IPS DF 6.9 (cell line): ENCODE measurements around the gene DNAI1.

Source experiments
- DNase-seq: peaks from one replicate; pipeline ENCODE4 v3.0.0-alpha.2; 2013; ENCODE audit warnings: low read depth, low spot score
- H3K27ac ChIP-seq: one replicate; pipeline ENCODE4 v1.5.1; 2013; ENCODE audit warnings: low read length, control low read depth
- H3K27me3 ChIP-seq: 2 replicates; pipeline ENCODE4 v1.6.1; 2013; ENCODE audit warnings: mild to moderate bottlenecking, low read length; ENCODE audit not compliant: control insufficient read depth, insufficient read depth
- H3K36me3 ChIP-seq: 2 replicates; pipeline ENCODE4 v1.6.1; 2013; ENCODE audit warnings: low read length; ENCODE audit not compliant: control insufficient read depth, insufficient read depth
- H3K4me1 ChIP-seq: 2 replicates; pipeline ENCODE4 v1.6.1; 2013; ENCODE audit warnings: low read length; ENCODE audit not compliant: control insufficient read depth, insufficient read depth
- H3K4me3 ChIP-seq: 2 replicates; pipeline ENCODE4 v1.5.1; 2013; ENCODE audit warnings: mild to moderate bottlenecking, low read length
- H3K9me3 ChIP-seq: 2 replicates; pipeline ENCODE4 v1.6.1; 2013; ENCODE audit warnings: low read length, inconsistent platforms; ENCODE audit not compliant: control insufficient read depth, insufficient read depth
- WGBS: extraction: QIAGEN DNeasy Blood & Tissue Kit; methylation state at CpG from one replicate; pipeline ENCODE4 v1.1.7; 2013; ENCODE audit warnings: mixed read lengths, missing lambda C conversion rate; ENCODE audit not compliant: insufficient read length, insufficient coverage; 5-methylcytosine and 5-hydroxymethylcytosine counted together

DNAI1 gene

GRCh38 chr9:34486572-34486971 lies 28.0 kb downstream of the DNAI1 start:
- no peak for DNase-seq
- Histone ChIP-seq H3K4me3 (no peak overlapping the region), H3K36me3 (peaks cover 2% of the 10 kb centered on the region; the same call in 1 of the 2 replicates), H3K27me3 (no peaks in the 10 kb centered on the region), H3K4me1 (no peaks in the 10 kb centered on the region), H3K9me3 (no peaks in the 10 kb centered on the region), H3K27ac (no peak overlapping the region)
- no CpG with 5 or more reads among the region's 3 CpGs for WGBS

- no peaks in the 10 kb centered on the region for H3K4me1 ChIP-seq
- no peaks in the 10 kb centered on the region for H3K9me3 ChIP-seq
- no CpG with 5 or more reads among the region's 1 CpG for WGBS
- no peaks in the 10 kb centered on the region for H3K27me3 ChIP-seq
- no peak overlapping the region for H3K27ac ChIP-seq
- DNase-seq = no peak
- H3K4me3 ChIP-seq = no peak overlapping the region
- H3K36me3 ChIP-seq = peaks cover 2% of the 10 kb centered on the region; the same call in 1 of the 2 replicates
Observed at GRCh38 chr9:34490360-34490759, 31.8 kb downstream of the DNAI1 start.

GRCh38 chr9:34490760-34491159 lies 32.2 kb downstream of the DNAI1 start:
- Histone ChIP-seq H3K27me3 (no peaks in the 10 kb centered on the region), H3K9me3 (no peaks in the 10 kb centered on the region), H3K36me3 (peaks cover 2% of the 10 kb centered on the region; the same call in 1 of the 2 replicates), H3K4me3 (no peak overlapping the region), H3K27ac (no peak overlapping the region), H3K4me1 (no peaks in the 10 kb centered on the region)
- no peak for DNase-seq
- WGBS = no CpG with 5 or more reads among the region's 3 CpGs

GRCh38 chr9:34491596-34491995 lies 33.0 kb downstream of the DNAI1 start:
- Histone ChIP-seq H3K4me1 (no peaks in the 10 kb centered on the region), H3K27ac (no peak overlapping the region), H3K4me3 (no peak overlapping the region), H3K36me3 (peaks cover 2% of the 10 kb centered on the region; the same call in 1 of the 2 replicates), H3K27me3 (no peaks in the 10 kb centered on the region), H3K9me3 (no peaks in the 10 kb centered on the region)
- WGBS = no CpG with 5 or more reads among the region's 2 CpGs
- no peak for DNase-seq

GRCh38 chr9:34492051-34492450 lies 33.4 kb downstream of the DNAI1 start:
- WGBS = no CpG with 5 or more reads among the region's 2 CpGs
- no peak overlapping the region for H3K27ac ChIP-seq
- H3K27me3 ChIP-seq = no peaks in the 10 kb centered on the region
- peaks cover 2% of the 10 kb centered on the region; the same call in 1 of the 2 replicates for H3K36me3 ChIP-seq
- H3K4me1 ChIP-seq = no peaks in the 10 kb centered on the region
- DNase-seq = no peak
- H3K4me3 ChIP-seq = no peak overlapping the region
- H3K9me3 ChIP-seq = no peaks in the 10 kb centered on the region

- WGBS = no CpG with 5 or more reads among the region's 8 CpGs
- Histone ChIP-seq H3K27ac (no peak overlapping the region), H3K36me3 (peaks cover 2% of the 10 kb centered on the region; the same call in 1 of the 2 replicates), H3K4me1 (no peaks in the 10 kb centered on the region), H3K4me3 (no peak overlapping the region), H3K9me3 (no peaks in the 10 kb centered on the region), H3K27me3 (no peaks in the 10 kb centered on the region)
- no peak for DNase-seq
Observed at GRCh38 chr9:34493972-34494535, 35.4 kb downstream of the DNAI1 start.

GRCh38 chr9:34496149-34496712 lies 37.6 kb downstream of the DNAI1 start:
- DNase-seq = no peak
- Histone ChIP-seq H3K27ac (no peak overlapping the region), H3K27me3 (no peaks in the 10 kb centered on the region), H3K9me3 (no peaks in the 10 kb centered on the region), H3K4me1 (no peaks in the 10 kb centered on the region), H3K36me3 (peaks cover 2% of the 10 kb centered on the region; the same call in 1 of the 2 replicates), H3K4me3 (no peak overlapping the region)
- WGBS = no CpG with 5 or more reads among the region's 6 CpGs

GRCh38 chr9:34498553-34498952 lies 39.9 kb downstream of the DNAI1 start:
- no peak overlapping the region for H3K4me3 ChIP-seq
- no CpG with 5 or more reads among the region's 3 CpGs for WGBS

GRCh38 chr9:34499076-34499475 lies 40.5 kb downstream of the DNAI1 start:
- no peak overlapping the region for H3K4me3 ChIP-seq
- H3K27me3 ChIP-seq = no peaks in the 10 kb centered on the region
- no peaks in the 10 kb centered on the region for H3K36me3 ChIP-seq
- H3K4me1 ChIP-seq = no peaks in the 10 kb centered on the region; the same call in 1 of the 2 replicates
- WGBS = no CpG with 5 or more reads among the region's 2 CpGs
- DNase-seq = no peak
- H3K27ac ChIP-seq = no peak overlapping the region
- no peaks in the 10 kb centered on the region for H3K9me3 ChIP-seq

More at GRCh38 chr9:34498553-34498952, 39.9 kb downstream of the DNAI1 start:
- no peaks in the 10 kb centered on the region for H3K27me3 ChIP-seq
- H3K4me1 ChIP-seq = no peaks in the 10 kb centered on the region; the same call in 1 of the 2 replicates
- DNase-seq = no peak
- no peaks in the 10 kb centered on the region for H3K9me3 ChIP-seq
- H3K36me3 ChIP-seq = no peaks in the 10 kb centered on the region
- no peak overlapping the region for H3K27ac ChIP-seq

GRCh38 chr9:34500623-34501267 lies 42.1 kb downstream of the DNAI1 start:
- Histone ChIP-seq H3K36me3 (no peaks in the 10 kb centered on the region), H3K27ac (no peak overlapping the region), H3K4me3 (no peak overlapping the region), H3K9me3 (no peaks in the 10 kb centered on the region), H3K27me3 (no peaks in the 10 kb centered on the region), H3K4me1 (no peaks in the 10 kb centered on the region; the same call in 1 of the 2 replicates)
- DNase-seq = no peak
- no CpG with 5 or more reads among the region's 6 CpGs for WGBS
